Neural progenitor cell (in vitro differentiated cells): ENCODE results near the gene WWOX.

Source experiments
- EZH2 ChIP-seq: fragments of 200-600 bp; sonication (generic); IDR thresholded peaks from 2 replicates; pipeline ENCODE4 v1.6.1; 2017; ENCODE audit warnings: antibody characterized with exemption, mild to moderate bottlenecking, moderate library complexity
- TF ChIP-seq, protein P1 (sequence below): fragments of 200-600 bp; sonication (generic); IDR thresholded peaks from 2 replicates; pipeline ENCODE4 v1.5.1; 2017; ENCODE audit warnings: antibody characterized with exemption, mild to moderate bottlenecking

DNA sequence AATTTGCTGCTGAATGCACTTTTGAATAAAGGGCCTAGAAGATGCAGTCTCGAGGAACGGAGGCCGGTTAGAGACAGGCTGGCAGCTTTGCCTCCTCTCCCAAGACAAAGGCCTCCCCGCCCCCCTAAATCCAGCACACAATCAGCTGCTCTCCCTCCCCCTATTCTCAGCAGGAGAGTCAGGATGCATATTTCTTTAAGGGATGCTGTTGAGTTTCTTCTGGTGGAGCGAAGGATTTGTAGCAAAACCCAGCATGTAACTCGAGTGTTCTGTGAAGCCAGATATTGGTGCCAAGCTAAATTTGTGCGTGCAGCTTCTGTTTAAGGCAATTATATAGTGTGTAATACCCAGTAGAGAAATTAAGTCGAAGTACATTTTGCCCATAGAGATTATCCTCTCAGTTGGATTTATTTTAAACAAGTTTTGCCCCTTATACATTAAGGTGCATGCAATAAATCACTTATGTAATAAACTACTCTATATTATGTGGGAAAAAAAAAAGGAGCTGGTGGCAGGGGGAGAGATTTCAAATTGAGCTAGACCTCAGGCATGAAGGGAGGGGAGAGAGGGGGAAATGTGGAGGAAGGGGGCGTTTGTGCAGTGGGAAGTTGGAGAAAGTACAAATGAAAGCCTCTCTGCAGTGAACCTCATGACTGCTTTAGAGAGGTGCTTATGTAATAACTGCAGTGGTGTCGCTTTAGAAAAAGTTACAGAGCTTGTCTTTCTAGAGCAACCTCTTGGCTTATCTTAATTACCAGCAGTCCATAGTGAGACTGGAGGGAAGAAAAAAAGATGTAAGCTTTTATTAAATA, 901.9 kb downstream of the WWOX start:
- TF ChIP-seq, protein P1, sequence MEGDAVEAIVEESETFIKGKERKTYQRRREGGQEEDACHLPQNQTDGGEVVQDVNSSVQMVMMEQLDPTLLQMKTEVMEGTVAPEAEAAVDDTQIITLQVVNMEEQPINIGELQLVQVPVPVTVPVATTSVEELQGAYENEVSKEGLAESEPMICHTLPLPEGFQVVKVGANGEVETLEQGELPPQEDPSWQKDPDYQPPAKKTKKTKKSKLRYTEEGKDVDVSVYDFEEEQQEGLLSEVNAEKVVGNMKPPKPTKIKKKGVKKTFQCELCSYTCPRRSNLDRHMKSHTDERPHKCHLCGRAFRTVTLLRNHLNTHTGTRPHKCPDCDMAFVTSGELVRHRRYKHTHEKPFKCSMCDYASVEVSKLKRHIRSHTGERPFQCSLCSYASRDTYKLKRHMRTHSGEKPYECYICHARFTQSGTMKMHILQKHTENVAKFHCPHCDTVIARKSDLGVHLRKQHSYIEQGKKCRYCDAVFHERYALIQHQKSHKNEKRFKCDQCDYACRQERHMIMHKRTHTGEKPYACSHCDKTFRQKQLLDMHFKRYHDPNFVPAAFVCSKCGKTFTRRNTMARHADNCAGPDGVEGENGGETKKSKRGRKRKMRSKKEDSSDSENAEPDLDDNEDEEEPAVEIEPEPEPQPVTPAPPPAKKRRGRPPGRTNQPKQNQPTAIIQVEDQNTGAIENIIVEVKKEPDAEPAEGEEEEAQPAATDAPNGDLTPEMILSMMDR, result no peak
- no peak for TF ChIP-seq EZH2
